GM19023 (cell line): Measurements from ENCODE around the gene NR3C2.

ENCODE experiments used
- ATAC-seq: cut with Tn5 transposase; IDR thresholded peaks from one replicate; pipeline ENCODE4 v1.9.1; 2021; ENCODE audit warnings: mild to moderate bottlenecking, moderate library complexity; ENCODE audit not compliant: unreplicated experiment

The NR3C2 gene

GRCh38 chr4:148373093-148373492 is 69.1 kb downstream of the NR3C2 start:
- no peak for ATAC-seq

- no peak for ATAC-seq
These were observed 72.3 kb downstream of the NR3C2 start for GRCh38 chr4:148369919-148370318.

GRCh38 chr4:148367756-148368155 is 74.5 kb downstream of the NR3C2 start:
- ATAC-seq: no peak

GRCh38 chr4:148366251-148366650 is 76.0 kb downstream of the NR3C2 start:
- no peak for ATAC-seq

- no peak for ATAC-seq
These were observed 77.7 kb downstream of the NR3C2 start for GRCh38 chr4:148364525-148364924.

GRCh38 chr4:148359769-148360168 is 82.4 kb downstream of the NR3C2 start:
- no peak for ATAC-seq

GRCh38 chr4:148355442-148356123 is 86.6 kb downstream of the NR3C2 start:
- ATAC-seq: no peak

GRCh38 chr4:148354186-148354585 is 88.0 kb downstream of the NR3C2 start:
- ATAC-seq: no peak

- ATAC-seq: no peak
These were observed 88.6 kb downstream of the NR3C2 start for GRCh38 chr4:148353571-148353970.

GRCh38 chr4:148349153-148349552 is 93.1 kb downstream of the NR3C2 start:
- ATAC-seq: no peak

- ATAC-seq: no peak
These were observed 95.6 kb downstream of the NR3C2 start for GRCh38 chr4:148346657-148347056.

- ATAC-seq: no peak
These were observed 96.7 kb downstream of the NR3C2 start for GRCh38 chr4:148345509-148345908.

GRCh38 chr4:148344941-148345340 is 97.3 kb downstream of the NR3C2 start:
- ATAC-seq: no peak

- ATAC-seq: no peak
These were observed 97.9 kb downstream of the NR3C2 start for GRCh38 chr4:148344352-148344751.

- ATAC-seq: no peak
These were observed 100.0 kb downstream of the NR3C2 start for GRCh38 chr4:148341980-148342800.

- ATAC-seq: no peak
These were observed 107.1 kb downstream of the NR3C2 start for GRCh38 chr4:148335133-148335532.

- no peak for ATAC-seq
These were observed 108.9 kb downstream of the NR3C2 start for GRCh38 chr4:148333265-148333664.

GRCh38 chr4:148332486-148332885 is 109.7 kb downstream of the NR3C2 start:
- ATAC-seq: no peak

- no peak for ATAC-seq
These were observed 111.5 kb downstream of the NR3C2 start for GRCh38 chr4:148330724-148331123.

GRCh38 chr4:148330161-148330560 is 112.1 kb downstream of the NR3C2 start:
- ATAC-seq: no peak

- no peak for ATAC-seq
These were observed 112.5 kb downstream of the NR3C2 start for GRCh38 chr4:148329751-148330150.

GRCh38 chr4:148327683-148328082 is 114.5 kb downstream of the NR3C2 start:
- ATAC-seq: no peak
